GM06990 (cell line): Measurements from ENCODE around the gene THOP1.

Experiments
- DNase-seq: peaks from one replicate; pipeline ENCODE4 v3.0.0-alpha.2; 2011; ENCODE audit not compliant: insufficient read length; ENCODE audit errors: extremely low read depth
- H3K27me3 ChIP-seq: replicated peaks from 2 replicates; pipeline ENCODE4 v1.6.0; 2011; ENCODE audit warnings: low read length; ENCODE audit not compliant: control insufficient read depth, insufficient read depth
- H3K36me3 ChIP-seq: 2 replicates; pipeline ENCODE4 v1.5.1; 2011; ENCODE audit warnings: low read length; ENCODE audit not compliant: control insufficient read depth, insufficient read depth
- H3K4me3 ChIP-seq: replicated peaks from 2 replicates; pipeline ENCODE4 v1.5.1; 2011; ENCODE audit warnings: low read depth, mild to moderate bottlenecking, control low read depth, low read length
- TF ChIP-seq, protein P1 (sequence below): IDR thresholded peaks from 2 replicates; pipeline ENCODE4 v1.5.1; 2011; ENCODE audit warnings: low read length, control low read depth, mild to moderate bottlenecking, inconsistent platforms; ENCODE audit not compliant: insufficient read depth, poor library complexity, severe bottlenecking

Gene THOP1

DNA sequence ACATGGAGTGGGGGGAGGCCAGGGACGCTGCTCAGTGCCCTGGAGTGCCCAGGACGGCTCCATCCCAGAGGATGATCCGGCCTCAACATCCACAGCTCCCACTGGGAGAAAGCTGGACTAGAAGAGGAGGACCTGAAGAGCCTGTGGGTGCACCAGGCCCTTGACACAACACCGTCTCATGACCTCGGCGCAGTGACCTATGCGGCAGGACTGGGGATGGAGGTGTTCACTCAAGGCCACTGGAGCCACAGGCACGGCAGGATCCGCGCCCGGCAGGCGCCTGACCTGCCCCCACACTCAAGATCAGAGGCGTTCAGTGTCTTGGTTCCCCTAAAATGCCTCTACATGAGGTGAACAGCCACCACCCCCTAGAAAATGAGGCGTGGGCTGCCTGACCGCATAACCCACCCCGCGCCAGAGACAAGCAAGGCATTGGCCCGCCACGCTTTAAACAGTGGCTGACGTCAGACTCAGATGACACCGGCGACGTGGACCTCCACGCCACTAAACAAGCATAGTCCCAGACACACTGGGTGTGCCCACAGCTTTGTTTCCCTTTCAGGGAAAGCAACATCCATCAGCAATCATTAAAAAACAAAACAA lies 10.2 kb upstream of the THOP1 start:
- TF ChIP-seq, protein P1, sequence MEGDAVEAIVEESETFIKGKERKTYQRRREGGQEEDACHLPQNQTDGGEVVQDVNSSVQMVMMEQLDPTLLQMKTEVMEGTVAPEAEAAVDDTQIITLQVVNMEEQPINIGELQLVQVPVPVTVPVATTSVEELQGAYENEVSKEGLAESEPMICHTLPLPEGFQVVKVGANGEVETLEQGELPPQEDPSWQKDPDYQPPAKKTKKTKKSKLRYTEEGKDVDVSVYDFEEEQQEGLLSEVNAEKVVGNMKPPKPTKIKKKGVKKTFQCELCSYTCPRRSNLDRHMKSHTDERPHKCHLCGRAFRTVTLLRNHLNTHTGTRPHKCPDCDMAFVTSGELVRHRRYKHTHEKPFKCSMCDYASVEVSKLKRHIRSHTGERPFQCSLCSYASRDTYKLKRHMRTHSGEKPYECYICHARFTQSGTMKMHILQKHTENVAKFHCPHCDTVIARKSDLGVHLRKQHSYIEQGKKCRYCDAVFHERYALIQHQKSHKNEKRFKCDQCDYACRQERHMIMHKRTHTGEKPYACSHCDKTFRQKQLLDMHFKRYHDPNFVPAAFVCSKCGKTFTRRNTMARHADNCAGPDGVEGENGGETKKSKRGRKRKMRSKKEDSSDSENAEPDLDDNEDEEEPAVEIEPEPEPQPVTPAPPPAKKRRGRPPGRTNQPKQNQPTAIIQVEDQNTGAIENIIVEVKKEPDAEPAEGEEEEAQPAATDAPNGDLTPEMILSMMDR, result no peak
- Histone ChIP-seq H3K4me3 (no peak overlapping the region), H3K36me3 (peaks cover 6% of the 10 kb centered on the region), H3K27me3 (no peaks in the 10 kb centered on the region)
- DNase-seq, result no peak

DNA sequence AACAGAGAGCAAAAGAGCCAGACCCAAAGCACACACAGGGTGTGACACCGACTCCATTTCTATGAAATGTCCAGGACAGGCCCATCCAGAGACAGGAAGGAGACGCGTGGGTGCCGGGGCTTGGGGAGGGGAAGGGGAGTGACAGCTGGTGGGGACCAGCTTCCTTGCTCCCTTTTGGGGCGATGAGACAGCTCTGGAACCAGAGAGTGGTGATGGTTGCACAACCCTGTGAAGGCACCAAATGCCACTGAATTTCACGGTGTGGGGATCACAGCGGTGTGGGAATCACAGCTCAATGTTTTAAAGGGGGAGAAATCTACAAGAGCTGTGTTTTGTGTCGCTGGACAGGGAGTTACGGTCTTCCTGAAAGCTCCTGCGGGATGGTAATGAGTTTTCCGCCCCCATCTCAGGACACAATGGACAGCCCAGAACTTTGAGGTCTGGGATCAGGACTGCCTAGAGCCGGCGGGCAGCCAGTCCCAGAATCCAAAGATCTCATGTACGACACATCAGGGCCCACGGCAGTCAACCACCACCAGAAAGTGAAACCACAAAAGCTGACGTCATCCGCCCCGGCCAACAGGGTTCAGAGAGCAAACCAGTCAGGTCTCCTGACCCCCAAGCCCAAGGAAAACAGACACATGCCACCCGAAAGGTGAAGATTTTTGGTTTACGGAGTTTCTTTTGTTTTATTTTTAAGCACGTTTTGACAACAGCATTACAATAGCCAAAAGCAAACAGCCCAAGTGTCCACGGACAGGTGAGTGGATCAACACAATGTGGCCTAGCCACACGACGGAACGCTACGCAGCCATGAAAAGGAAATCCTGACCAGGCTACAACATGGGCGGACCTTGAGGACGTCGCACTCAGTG lies 9.5 kb upstream of the THOP1 start:
- TF ChIP-seq, protein P1, result no peak
- DNase-seq, result no peak
- Histone ChIP-seq H3K4me3 (0 out of 2 replicates have a peak overlapping the region, but pooled peaks have one; percentile 4), H3K27me3 (no peaks in the 10 kb centered on the region), H3K36me3 (peaks cover 6% of the 10 kb centered on the region)

DNA sequence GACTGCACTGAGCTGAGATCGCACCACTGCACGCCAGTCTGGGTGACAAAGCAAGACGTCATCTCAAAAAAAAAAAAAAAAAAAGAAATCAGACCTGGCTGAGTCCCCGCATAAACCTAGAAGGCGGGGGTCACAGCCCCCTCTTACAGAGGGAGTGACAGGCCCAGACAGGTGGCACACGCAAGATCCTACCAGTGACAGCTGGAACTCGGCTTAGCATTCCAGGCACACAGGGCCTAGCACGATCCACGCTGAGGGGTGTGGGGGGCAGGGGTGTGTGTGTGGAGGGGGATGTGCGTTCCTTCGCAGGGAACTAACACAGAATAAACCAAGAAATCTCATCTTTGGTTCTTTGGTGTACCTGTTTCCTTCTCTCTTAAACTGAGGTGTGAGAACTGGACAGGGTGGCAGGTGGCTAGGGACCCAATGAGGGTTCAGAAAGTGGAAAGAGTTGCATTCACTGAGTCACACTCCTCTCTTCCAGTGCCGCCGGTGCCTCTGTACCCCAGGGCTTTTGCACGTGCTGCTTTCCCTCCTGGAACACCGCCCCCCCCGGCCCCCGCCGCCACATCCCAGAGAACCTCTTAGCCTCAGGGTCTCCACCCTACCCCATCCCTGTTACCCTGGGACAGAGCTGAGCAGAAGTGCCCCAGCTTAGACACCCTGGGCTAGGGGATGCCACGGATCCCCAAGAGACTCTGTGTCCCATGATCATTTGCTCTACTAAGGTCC lies 7.2 kb upstream of the THOP1 start:
- no peak for DNase-seq
- TF ChIP-seq, protein P1, result no peak
- no peak overlapping the region for H3K4me3 ChIP-seq
- H3K27me3 ChIP-seq, result no peaks in the 10 kb centered on the region
- H3K36me3 ChIP-seq, result peaks cover 4% of the 10 kb centered on the region

DNA sequence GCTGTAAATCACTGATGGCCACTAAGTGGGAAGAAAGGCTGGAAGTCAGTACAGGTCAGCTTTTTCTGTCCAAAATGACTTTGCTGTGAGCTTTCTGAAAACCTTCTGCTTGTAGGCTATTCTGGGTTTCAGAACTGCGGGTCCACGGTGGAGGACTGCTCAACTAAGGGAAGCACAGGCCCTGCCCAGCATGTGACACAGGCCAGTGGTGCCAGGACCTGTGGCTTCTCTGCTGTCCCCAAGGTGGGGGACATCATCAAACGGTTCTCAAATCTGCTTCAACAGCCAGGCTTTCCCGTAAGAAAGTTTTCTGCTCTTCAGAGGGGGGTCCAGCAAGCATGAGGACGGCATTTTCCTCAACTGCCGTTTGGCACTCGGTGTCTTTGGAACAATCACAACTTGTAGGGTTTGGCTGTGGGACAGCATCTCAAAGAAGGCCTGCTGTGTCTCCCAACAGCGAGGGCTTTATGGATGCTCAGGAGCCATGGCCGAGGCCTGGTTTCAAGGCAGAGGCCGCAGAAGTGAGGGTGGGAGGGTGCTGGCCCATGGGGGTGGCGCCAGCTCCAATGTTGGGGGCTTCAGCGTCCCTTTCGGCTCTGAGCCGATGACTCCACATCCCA lies 6.1 kb upstream of the THOP1 start:
- peaks cover 3% of the 10 kb centered on the region for H3K36me3 ChIP-seq
- H3K27me3 ChIP-seq, result no peaks in the 10 kb centered on the region
- H3K4me3 ChIP-seq, result no peak overlapping the region
- TF ChIP-seq, protein P1, result no peak
- no peak for DNase-seq

DNA sequence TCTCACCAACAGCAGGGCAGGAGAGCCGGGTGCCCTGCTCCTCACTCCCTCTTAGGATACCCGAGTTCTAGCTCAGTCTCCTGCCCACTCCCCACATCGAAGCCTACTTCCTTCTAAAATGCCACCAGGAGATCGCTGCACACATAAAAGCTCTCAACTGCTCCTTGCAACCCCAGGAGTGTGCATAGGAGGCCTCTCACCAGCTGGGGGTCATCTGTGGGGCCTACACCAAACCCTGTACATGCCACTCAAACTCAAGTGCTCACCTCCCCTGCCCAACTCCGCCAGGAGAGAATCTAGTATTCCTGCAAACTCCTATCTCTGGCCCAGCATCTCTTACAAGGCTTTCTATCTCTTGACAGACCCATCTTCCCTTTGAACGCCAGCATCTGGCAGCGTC lies 5.0 kb upstream of the THOP1 start:
- Histone ChIP-seq H3K36me3 (peaks cover 3% of the 10 kb centered on the region), H3K27me3 (no peaks in the 10 kb centered on the region), H3K4me3 (no peak overlapping the region)
- no peak for DNase-seq
- TF ChIP-seq, protein P1, result no peak
